GM13976 (cell line): ENCODE results near the gene TSC22D2.

ENCODE experiments used
- DNase-seq: peaks from one replicate; pipeline ENCODE4 v3.0.0; 2012; ENCODE audit warnings: low spot score
- in situ Hi-C: fragments of 300-500 bp; cut with MboI; formaldehyde crosslinking; loops from one replicate; pipeline ENCODE4 v1.12.0; 2022; ENCODE audit warnings: low sequenced_read_pairs, mixed read lengths, inconsistent platforms; ENCODE audit not compliant: unreplicated experiment
- TF ChIP-seq, protein P1 (sequence below): IDR thresholded peaks from 2 replicates; pipeline ENCODE4 v1.5.1; 2012; ENCODE audit warnings: borderline replicate concordance, mild to moderate bottlenecking; ENCODE audit not compliant: insufficient read depth; ENCODE audit errors: extremely low read depth, missing control alignments, control extremely low read depth

TSC22D2 gene

GRCh38 chr3:150426292-150426691 is 18.2 kb downstream of the TSC22D2 start:
- TF ChIP-seq, protein P1, sequence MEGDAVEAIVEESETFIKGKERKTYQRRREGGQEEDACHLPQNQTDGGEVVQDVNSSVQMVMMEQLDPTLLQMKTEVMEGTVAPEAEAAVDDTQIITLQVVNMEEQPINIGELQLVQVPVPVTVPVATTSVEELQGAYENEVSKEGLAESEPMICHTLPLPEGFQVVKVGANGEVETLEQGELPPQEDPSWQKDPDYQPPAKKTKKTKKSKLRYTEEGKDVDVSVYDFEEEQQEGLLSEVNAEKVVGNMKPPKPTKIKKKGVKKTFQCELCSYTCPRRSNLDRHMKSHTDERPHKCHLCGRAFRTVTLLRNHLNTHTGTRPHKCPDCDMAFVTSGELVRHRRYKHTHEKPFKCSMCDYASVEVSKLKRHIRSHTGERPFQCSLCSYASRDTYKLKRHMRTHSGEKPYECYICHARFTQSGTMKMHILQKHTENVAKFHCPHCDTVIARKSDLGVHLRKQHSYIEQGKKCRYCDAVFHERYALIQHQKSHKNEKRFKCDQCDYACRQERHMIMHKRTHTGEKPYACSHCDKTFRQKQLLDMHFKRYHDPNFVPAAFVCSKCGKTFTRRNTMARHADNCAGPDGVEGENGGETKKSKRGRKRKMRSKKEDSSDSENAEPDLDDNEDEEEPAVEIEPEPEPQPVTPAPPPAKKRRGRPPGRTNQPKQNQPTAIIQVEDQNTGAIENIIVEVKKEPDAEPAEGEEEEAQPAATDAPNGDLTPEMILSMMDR, result no peak
- DNase-seq, result no peak
- in situ Hi-C loops, result no loop called here

DNA sequence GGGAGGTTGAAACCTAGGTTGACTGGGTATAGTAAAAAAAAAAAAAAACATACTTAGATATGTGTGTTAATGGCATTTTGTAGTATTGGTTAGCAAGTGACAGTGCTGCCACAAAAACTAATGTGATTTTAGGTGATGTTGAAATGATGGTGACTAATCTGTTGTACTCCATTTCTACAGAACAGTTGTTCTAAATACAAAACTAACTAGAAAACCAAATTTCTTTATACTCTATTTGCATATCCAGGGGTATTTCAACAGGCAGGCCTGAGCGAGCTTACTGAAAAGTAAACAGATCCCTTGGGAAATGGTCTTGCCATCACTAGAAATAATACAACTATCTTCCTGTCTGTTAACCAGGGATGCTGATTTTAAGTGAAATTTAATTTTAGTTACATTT is 20.5 kb downstream of the TSC22D2 start:
- in situ Hi-C loops, result no loop called here
- TF ChIP-seq, protein P1, result no peak
- DNase-seq, result no peak

GRCh38 chr3:150429767-150430671 is 21.9 kb downstream of the TSC22D2 start:
- DNase-seq, result no peak
- in situ Hi-C loops, result no loop called here
- TF ChIP-seq, protein P1, result no peak

GRCh38 chr3:150433347-150433746 is 25.2 kb downstream of the TSC22D2 start:
- in situ Hi-C loops, result no loop called here
- no peak for DNase-seq
- TF ChIP-seq, protein P1, result no peak

DNA sequence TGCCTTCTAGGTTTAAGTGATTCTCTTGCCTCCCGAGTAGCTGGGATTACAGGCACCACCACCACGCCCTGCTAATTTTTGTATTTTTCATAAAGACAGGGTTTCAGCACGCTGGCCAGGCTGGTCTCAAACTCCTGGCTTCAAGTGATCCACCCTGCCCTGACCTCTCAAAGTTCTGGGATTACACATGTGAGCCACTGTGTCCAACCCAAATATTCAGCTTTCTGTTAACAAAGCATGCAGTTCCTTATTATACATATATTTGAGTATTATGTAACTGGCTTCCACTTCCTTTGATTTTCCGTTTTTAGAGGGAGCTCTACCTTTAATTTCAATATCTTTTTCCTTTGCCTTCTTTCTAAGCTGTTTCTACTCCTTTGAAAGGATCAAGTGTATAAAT is 26.1 kb downstream of the TSC22D2 start:
- DNase-seq, result no peak
- in situ Hi-C loops, result no loop called here
- TF ChIP-seq, protein P1, result no peak

DNA sequence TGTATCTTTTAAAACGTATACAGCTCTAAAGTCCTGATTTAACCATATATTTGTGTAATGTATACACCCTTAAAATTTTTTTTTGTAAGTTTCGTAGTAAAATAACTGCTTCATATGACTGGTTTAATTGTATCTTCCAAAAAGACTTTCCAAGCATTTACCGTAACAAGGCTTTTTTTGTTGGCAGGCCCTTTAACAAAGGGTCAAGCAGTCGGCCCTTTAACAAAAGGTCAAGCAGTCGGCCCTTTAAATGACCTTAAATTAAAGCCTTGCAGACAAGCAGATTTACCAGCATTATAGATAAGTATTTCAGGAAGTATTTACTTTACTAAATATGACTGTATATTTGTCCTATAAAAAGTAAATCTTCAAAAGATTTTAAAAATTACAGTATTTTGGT is 28.1 kb downstream of the TSC22D2 start:
- TF ChIP-seq, protein P1, result no peak
- DNase-seq, result no peak
- in situ Hi-C loops, result no loop called here
